Sigmoid colon (tissue), 7 donors: ENCODE measurements around the gene ZNF24. TPM values are rescaled to one million over a fixed set of nuclear protein-coding genes. Genes with fewer than 3 reads are reported as not detected.
A peak's percentile ranks its signal among the peaks of the same experiment; 100 is the strongest.

Experiments
- DNase-seq: peaks from one replicate; pipeline ENCODE4 v3.0.0-alpha.2; 2019
- H3K27ac ChIP-seq, 4 donors: fragments of 200-600 bp; sonication (generic); one replicate each; pipeline ENCODE4 v1.5.1; 2016 to 2019; ENCODE audit warnings: mild to moderate bottlenecking in 1 of 4
- H3K27me3 ChIP-seq, 3 donors: fragments of 200-600 bp; sonication (generic); one replicate each; pipeline ENCODE4 v1.5.1; 2019; ENCODE audit warnings: mild to moderate bottlenecking in 1 of 3
- H3K36me3 ChIP-seq, 4 donors: fragments of 200-600 bp; sonication (generic); one replicate each; pipeline ENCODE4 v1.5.1; 2016 to 2019
- H3K4me1 ChIP-seq, 4 donors: fragments of 200-600 bp; sonication (generic); one replicate each; pipeline ENCODE4 v1.5.1; 2017 to 2019
- H3K4me3 ChIP-seq, 4 donors: fragments of 200-600 bp; sonication (generic); one replicate each; pipeline ENCODE4 v1.5.1; 2017 to 2019; ENCODE audit warnings: mild to moderate bottlenecking in 2 of 4, moderate library complexity in 1 of 4
- H3K9me3 ChIP-seq, 4 donors: fragments of 200-600 bp in 3 of 4; sonication (generic) in 3 of 4; one replicate each; pipeline versions ENCODE4 v1.5.1 to v1.6.1; 2013 to 2019
- EP300 ChIP-seq, 4 donors: sonication (generic); formaldehyde crosslinking; IDR thresholded peaks; one replicate each; pipeline ENCODE4 v1.6.1; 2017; ENCODE audit warnings: antibody characterized with exemption in 4 of 4
- POLR2A ChIP-seq, 2 donors: fragments of 450-650 bp; IDR thresholded peaks; one replicate each; pipeline ENCODE4 v1.6.1; 2016; ENCODE audit warnings: antibody characterized with exemption in 2 of 2, mild to moderate bottlenecking in 2 of 2, moderate library complexity in 2 of 2
- POLR2AphosphoS5 ChIP-seq, 4 donors: sonication (generic); formaldehyde crosslinking; IDR thresholded peaks; one replicate each; pipeline ENCODE4 v1.6.1; 2017; ENCODE audit warnings: antibody characterized with exemption in 4 of 4
- whole genome bisulfite sequencing, 2 donors: extraction: QIAGEN DNeasy Blood & Tissue Kit; methylation state at CpG; one replicate each; pipeline ENCODE4 v1.1.7; 2013; 5-methylcytosine and 5-hydroxymethylcytosine counted together
- intact Hi-C: fragments of 100-400 bp; cut with DNase I; formaldehyde crosslinking; loops from one replicate; pipeline ENCODE4 v1.15.1; 2023
- polyA plus RNA-seq, 3 donors: library from polyadenylated mRNA; stranded (reverse); fragments of 200-250 nt; gene quantifications; one replicate each; pipeline ENCODE4 v1.2.3, GENCODE V29; 2013
- total RNA-seq, 4 donors: library from RNA; depleted of rRNA; stranded (reverse); fragments of >200 nt; gene quantifications; one replicate each; pipeline ENCODE4 v1.1.0, GENCODE V29; 2016
- TF ChIP-seq, protein P1 (sequence below), 4 experiments: fragments of 450-650 bp in 3 of 4; fragments of 200-600 bp in 1 of 4; IDR thresholded peaks; one replicate each; pipeline ENCODE4 v1.5.1; 2016 to 2019; ENCODE audit warnings: antibody characterized with exemption in 4 of 4, mild to moderate bottlenecking in 3 of 4, moderate library complexity in 2 of 4
- donor health status: healthy with polysubstance abuse.
- donor health status: Bipolar disorder and iron deficiency.
- donor health status: healthy.

ZNF24 gene
- total and polyA plus RNA-seq, 7 donors = 12.0 to 49.4 (median 32.4) TPM

DNA sequence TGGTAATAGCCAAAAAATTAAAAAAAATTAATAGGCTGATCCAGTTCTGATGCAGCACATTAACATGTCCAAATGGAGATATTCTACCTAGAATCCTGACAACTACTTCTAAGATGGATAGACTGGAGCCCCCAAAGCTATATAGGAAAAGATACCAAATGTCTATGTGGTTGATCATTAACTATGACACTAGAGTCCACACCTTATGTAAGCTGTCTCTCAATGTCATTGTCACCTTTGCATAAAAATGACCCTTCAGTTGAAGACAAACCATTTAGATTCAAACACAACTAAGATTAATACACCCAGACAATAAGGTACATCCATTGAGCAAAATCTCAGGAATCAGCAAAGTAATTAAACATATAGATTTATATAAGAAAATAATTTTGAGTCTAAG lies 18.3 kb upstream of the ZNF24 start:
- H3K9me3 ChIP-seq = no peaks in the 10 kb centered on the region
- H3K27me3 ChIP-seq = no peaks in the 10 kb centered on the region
- TF ChIP-seq, protein P1, sequence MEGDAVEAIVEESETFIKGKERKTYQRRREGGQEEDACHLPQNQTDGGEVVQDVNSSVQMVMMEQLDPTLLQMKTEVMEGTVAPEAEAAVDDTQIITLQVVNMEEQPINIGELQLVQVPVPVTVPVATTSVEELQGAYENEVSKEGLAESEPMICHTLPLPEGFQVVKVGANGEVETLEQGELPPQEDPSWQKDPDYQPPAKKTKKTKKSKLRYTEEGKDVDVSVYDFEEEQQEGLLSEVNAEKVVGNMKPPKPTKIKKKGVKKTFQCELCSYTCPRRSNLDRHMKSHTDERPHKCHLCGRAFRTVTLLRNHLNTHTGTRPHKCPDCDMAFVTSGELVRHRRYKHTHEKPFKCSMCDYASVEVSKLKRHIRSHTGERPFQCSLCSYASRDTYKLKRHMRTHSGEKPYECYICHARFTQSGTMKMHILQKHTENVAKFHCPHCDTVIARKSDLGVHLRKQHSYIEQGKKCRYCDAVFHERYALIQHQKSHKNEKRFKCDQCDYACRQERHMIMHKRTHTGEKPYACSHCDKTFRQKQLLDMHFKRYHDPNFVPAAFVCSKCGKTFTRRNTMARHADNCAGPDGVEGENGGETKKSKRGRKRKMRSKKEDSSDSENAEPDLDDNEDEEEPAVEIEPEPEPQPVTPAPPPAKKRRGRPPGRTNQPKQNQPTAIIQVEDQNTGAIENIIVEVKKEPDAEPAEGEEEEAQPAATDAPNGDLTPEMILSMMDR (IDR thresholded peaks at IDR 0.05) = no peak
- TF ChIP-seq POLR2AphosphoS5 (IDR thresholded peaks at IDR 0.05) (no peak), POLR2A (IDR thresholded peaks at IDR 0.05) (no peak), EP300 (IDR thresholded peaks at IDR 0.05) (no peak)
- H3K4me3 ChIP-seq = no peak overlapping the region
- H3K36me3 ChIP-seq = no peaks in the 10 kb centered on the region
- no peaks in the 10 kb centered on the region for H3K4me1 ChIP-seq
- intact Hi-C loops = no loop called here
- H3K27ac ChIP-seq = no peak overlapping the region
- DNase-seq = no peak

- intact Hi-C loops = no loop called here
- Histone ChIP-seq H3K4me3 (no peak overlapping the region), H3K9me3 (no peaks in the 10 kb centered on the region), H3K4me1 (no peaks in the 10 kb centered on the region), H3K27me3 (no peaks in the 10 kb centered on the region), H3K36me3 (no peaks in the 10 kb centered on the region), H3K27ac (no peak overlapping the region)
- DNase-seq = no peak
- WGBS, 2 donors = 85 to 90% methylated on average over 2 of the region's 2 CpGs
- TF ChIP-seq POLR2AphosphoS5 (IDR thresholded peaks at IDR 0.05) = no peak
- TF ChIP-seq, protein P1 (IDR thresholded peaks at IDR 0.05) = no peak
- TF ChIP-seq POLR2A (IDR thresholded peaks at IDR 0.05) = no peak
- no peak for TF ChIP-seq EP300 (IDR thresholded peaks at IDR 0.05)
Measured at GRCh38 chr18:35361570-35362321, 17.5 kb upstream of the ZNF24 start.

GRCh38 chr18:35355140-35355618 lies 11.0 kb upstream of the ZNF24 start:
- Histone ChIP-seq H3K36me3 (no peaks in the 10 kb centered on the region), H3K9me3 (peaks cover 0 to 5% (median 0%) of the 10 kb centered on the region in 4 donors), H3K4me1 (peaks cover 0 to 5% (median 0%) of the 10 kb centered on the region in 4 donors), H3K27ac (peak overlapping the region in 3 of 4 donors; percentile 25 to 50 (median 49)), H3K27me3 (no peaks in the 10 kb centered on the region), H3K4me3 (peak overlapping the region in 2 of 4 donors; percentile 21 to 26)
- TF ChIP-seq, protein P1 (IDR thresholded peaks at IDR 0.05) = peak; percentile 49 to 61 (median 54)
- TF ChIP-seq POLR2AphosphoS5 (IDR thresholded peaks at IDR 0.05) (no peak), EP300 (IDR thresholded peaks at IDR 0.05) (no peak), POLR2A (IDR thresholded peaks at IDR 0.05) (no peak)
- peak; percentile 81 for DNase-seq
- WGBS, 2 donors = 29 to 32% methylated on average over 4 of the region's 4 CpGs
- intact Hi-C loops = loop anchor here (2.0 kb wide), 1 partner anchor 124 kb away; no protein-coding TSS in a partner anchor

DNA sequence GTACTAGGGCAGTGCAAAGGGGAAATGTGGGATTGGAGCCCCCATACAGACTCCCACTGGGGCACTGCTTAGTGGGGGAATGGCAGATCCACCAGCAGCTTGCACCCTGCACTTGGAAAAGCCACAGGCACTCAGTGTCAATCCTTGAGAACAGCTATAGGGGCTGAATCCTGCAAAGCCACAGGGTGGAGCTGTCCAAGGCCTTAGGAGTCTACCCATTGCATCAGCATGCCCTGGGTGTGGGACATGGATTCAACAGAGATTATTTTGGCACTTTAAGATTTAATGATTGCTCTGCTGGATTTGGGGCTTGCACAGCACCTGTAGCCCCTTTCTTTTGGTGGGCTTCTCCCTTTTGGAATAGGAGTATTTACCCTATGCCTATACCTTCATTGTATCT lies 8.6 kb upstream of the ZNF24 start:
- H3K36me3 ChIP-seq = no peaks in the 10 kb centered on the region
- H3K4me1 ChIP-seq = peaks cover 0 to 5% (median 0%) of the 10 kb centered on the region in 4 donors
- no peaks in the 10 kb centered on the region for H3K27me3 ChIP-seq
- no peak overlapping the region for H3K4me3 ChIP-seq
- intact Hi-C loops = no loop called here
- TF ChIP-seq POLR2A (IDR thresholded peaks at IDR 0.05) = no peak
- TF ChIP-seq, protein P1 (IDR thresholded peaks at IDR 0.05) = no peak
- TF ChIP-seq POLR2AphosphoS5 (IDR thresholded peaks at IDR 0.05) = no peak
- TF ChIP-seq EP300 (IDR thresholded peaks at IDR 0.05) = no peak
- H3K27ac ChIP-seq = no peak overlapping the region
- H3K9me3 ChIP-seq = peaks cover 0 to 5% (median 0%) of the 10 kb centered on the region in 4 donors
- DNase-seq = no peak
